Transverse colon (tissue), 4 donors: ENCODE results near the gene TSPAN13. TPM values are rescaled to one million over a fixed set of nuclear protein-coding genes. Genes with fewer than 3 reads are reported as not detected.

ENCODE experiments used
- DNase-seq: peaks from one replicate; pipeline ENCODE4 v3.0.0-alpha.2; 2019
- H3K27ac ChIP-seq, 4 donors: fragments of 200-600 bp; sonication (generic); 2 replicates each; pipeline ENCODE4 v1.5.1; 2016 to 2018; ENCODE audit warnings: inconsistent platforms in 4 of 4
- H3K27me3 ChIP-seq: fragments of 200-600 bp; sonication (generic); 2 replicates; pipeline ENCODE4 v1.5.1; 2017; ENCODE audit warnings: inconsistent platforms
- H3K36me3 ChIP-seq, 4 donors: fragments of 200-600 bp; sonication (generic); 2 replicates each; pipeline ENCODE4 v1.5.1; 2017 to 2019; ENCODE audit warnings: inconsistent platforms in 4 of 4
- H3K4me1 ChIP-seq, 4 donors: fragments of 200-600 bp; sonication (generic); 2 replicates each; pipeline ENCODE4 v1.5.1; 2017 to 2020; ENCODE audit warnings: inconsistent platforms in 4 of 4
- H3K4me3 ChIP-seq, 4 donors: fragments of 200-600 bp; sonication (generic); 1 replicate in 1 of 4; 2 replicates in 3 of 4; pipeline versions ENCODE4 v1.5.1 to v1.6.1; 2017 to 2019; ENCODE audit warnings: inconsistent platforms in 4 of 4
- H3K9me3 ChIP-seq, 2 donors: fragments of 200-600 bp; sonication (generic); 2 replicates each; pipeline ENCODE4 v1.5.1; 2017 to 2019; ENCODE audit warnings: inconsistent platforms in 2 of 2
- EP300 ChIP-seq: sonication (generic); formaldehyde crosslinking; IDR thresholded peaks from one replicate; pipeline ENCODE4 v1.6.1; 2017; ENCODE audit warnings: antibody characterized with exemption, low read depth
- POLR2A ChIP-seq: fragments of 450-650 bp; IDR thresholded peaks from one replicate; pipeline ENCODE4 v1.6.1; 2016; ENCODE audit warnings: antibody characterized with exemption, mild to moderate bottlenecking, moderate library complexity
- POLR2AphosphoS5 ChIP-seq, 3 donors: sonication (generic); formaldehyde crosslinking; IDR thresholded peaks; one replicate each; pipeline ENCODE4 v1.6.1; 2016; ENCODE audit warnings: antibody characterized with exemption in 3 of 3
- WGBS, 2 donors: methylation state at CpG; one replicate each; pipeline ENCODE4 v1.1.5; 2018; ENCODE audit warnings: low coverage in 1 of 2; 5-methylcytosine and 5-hydroxymethylcytosine counted together
- in situ Hi-C, 4 donors: fragments of 200-750 bp; cut with MboI; loops; one replicate each; pipeline versions ENCODE4 v1.15.0 to v1.15.1; 2017; ENCODE audit warnings: low sequenced_read_pairs in 3 of 4, low pct_ligation_motif_present in 1 of 4, low pct_unique_long_range_greater_than_20kb in 1 of 4
- intact Hi-C: fragments of 100-400 bp; cut with DNase I; formaldehyde crosslinking; loops from one replicate; pipeline ENCODE4 v1.15.1; 2023; ENCODE audit warnings: low total_unique reads
- total RNA-seq, 4 donors: library from RNA; depleted of rRNA; stranded (reverse); fragments of >200 nt; gene quantifications; one replicate each; pipeline ENCODE4 v1.1.0, GENCODE V29; 2016
- TF ChIP-seq, protein P1 (sequence below), 5 experiments: fragments of 200-600 bp in 3 of 5; fragments of 450-650 bp in 2 of 5; sonication (generic) in 3 of 5; IDR thresholded peaks; 1 replicate in 2 of 5; 2 replicates in 3 of 5; pipeline ENCODE4 v1.5.1; 2016 to 2017; ENCODE audit warnings: antibody characterized with exemption in 5 of 5, inconsistent platforms in 3 of 5, mild to moderate bottlenecking in 2 of 5, moderate library complexity in 1 of 5

TSPAN13 gene
- total RNA-seq, 4 donors from 2014 or later, result 6.8 to 44.4 (median 21.4) TPM

DNA sequence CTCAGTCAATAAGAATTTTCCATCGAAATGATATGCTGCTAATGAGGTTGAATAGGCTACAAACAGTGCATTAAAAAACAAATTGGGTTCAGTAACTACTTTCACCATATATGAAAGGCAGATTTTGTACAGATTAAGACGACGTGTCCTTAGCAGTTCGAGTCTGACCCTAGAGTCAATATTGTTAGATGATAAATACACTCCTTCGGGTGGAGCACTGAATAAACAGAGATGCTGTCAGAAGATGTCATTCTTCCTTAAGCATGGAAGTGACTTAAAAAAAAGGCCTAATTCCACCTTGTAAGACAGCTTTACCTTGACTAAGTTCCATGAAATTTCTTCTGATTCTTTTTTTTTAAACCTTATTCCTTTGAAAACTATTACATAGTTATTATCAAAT is 57.0 kb downstream of the TSPAN13 start:
- TF ChIP-seq POLR2A (no peak), POLR2AphosphoS5 (IDR thresholded peaks at IDR 0.05) (no peak), EP300 (no peak)
- TF ChIP-seq, protein P1, sequence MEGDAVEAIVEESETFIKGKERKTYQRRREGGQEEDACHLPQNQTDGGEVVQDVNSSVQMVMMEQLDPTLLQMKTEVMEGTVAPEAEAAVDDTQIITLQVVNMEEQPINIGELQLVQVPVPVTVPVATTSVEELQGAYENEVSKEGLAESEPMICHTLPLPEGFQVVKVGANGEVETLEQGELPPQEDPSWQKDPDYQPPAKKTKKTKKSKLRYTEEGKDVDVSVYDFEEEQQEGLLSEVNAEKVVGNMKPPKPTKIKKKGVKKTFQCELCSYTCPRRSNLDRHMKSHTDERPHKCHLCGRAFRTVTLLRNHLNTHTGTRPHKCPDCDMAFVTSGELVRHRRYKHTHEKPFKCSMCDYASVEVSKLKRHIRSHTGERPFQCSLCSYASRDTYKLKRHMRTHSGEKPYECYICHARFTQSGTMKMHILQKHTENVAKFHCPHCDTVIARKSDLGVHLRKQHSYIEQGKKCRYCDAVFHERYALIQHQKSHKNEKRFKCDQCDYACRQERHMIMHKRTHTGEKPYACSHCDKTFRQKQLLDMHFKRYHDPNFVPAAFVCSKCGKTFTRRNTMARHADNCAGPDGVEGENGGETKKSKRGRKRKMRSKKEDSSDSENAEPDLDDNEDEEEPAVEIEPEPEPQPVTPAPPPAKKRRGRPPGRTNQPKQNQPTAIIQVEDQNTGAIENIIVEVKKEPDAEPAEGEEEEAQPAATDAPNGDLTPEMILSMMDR (IDR thresholded peaks at IDR 0.05), result no peak
- WGBS, 2 donors, result 48 to 50% methylated on average over 5 of the region's 5 CpGs
- in situ Hi-C loops, result no loop called here
- no peak overlapping the region for H3K4me3 ChIP-seq
- no peaks in the 10 kb centered on the region for H3K36me3 ChIP-seq
- H3K27me3 ChIP-seq, result no peaks in the 10 kb centered on the region
- intact Hi-C loops, result no loop called here
- no peak for DNase-seq
- peak overlapping the region; percentile 47 to 80 (median 76) for H3K27ac ChIP-seq
- H3K9me3 ChIP-seq, result no peaks in the 10 kb centered on the region
- peaks cover 0 to 69% (median 17%) of the 10 kb centered on the region in 4 donors for H3K4me1 ChIP-seq

DNA sequence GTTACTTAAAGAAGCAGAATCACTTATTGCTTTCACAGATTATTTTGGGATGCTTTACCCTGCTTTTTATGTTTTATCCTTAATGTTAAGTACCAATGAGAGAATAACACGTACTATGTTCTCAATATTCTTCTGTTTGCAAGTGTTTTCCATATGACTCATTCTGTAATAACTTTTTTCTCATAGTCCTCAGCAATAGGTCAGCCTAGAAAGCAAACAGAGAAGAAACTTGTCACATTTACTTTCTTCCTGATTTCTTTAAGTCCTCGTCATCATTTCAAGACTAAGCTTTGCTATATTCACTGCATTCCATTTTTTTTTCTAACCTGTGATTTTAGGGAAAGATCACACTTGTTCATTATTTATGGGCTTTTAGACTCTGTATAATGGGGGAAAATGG is 58.0 kb downstream of the TSPAN13 start:
- no peak overlapping the region for H3K4me3 ChIP-seq
- H3K36me3 ChIP-seq, result no peaks in the 10 kb centered on the region
- H3K27me3 ChIP-seq, result no peaks in the 10 kb centered on the region
- no peak for DNase-seq
- WGBS, 2 donors, result 26 to 38% methylated on average over 2 of the region's 2 CpGs
- no peak for TF ChIP-seq POLR2A
- peak in 1 of 3 donors; percentile 14 for TF ChIP-seq POLR2AphosphoS5 (IDR thresholded peaks at IDR 0.05)
- no peaks in the 10 kb centered on the region for H3K9me3 ChIP-seq
- H3K27ac ChIP-seq, result peak overlapping the region; percentile 47 to 80 (median 76)
- peaks cover 0 to 71% (median 17%) of the 10 kb centered on the region in 4 donors for H3K4me1 ChIP-seq
- in situ Hi-C loops (no loop called here), intact Hi-C loops (no loop called here)

DNA sequence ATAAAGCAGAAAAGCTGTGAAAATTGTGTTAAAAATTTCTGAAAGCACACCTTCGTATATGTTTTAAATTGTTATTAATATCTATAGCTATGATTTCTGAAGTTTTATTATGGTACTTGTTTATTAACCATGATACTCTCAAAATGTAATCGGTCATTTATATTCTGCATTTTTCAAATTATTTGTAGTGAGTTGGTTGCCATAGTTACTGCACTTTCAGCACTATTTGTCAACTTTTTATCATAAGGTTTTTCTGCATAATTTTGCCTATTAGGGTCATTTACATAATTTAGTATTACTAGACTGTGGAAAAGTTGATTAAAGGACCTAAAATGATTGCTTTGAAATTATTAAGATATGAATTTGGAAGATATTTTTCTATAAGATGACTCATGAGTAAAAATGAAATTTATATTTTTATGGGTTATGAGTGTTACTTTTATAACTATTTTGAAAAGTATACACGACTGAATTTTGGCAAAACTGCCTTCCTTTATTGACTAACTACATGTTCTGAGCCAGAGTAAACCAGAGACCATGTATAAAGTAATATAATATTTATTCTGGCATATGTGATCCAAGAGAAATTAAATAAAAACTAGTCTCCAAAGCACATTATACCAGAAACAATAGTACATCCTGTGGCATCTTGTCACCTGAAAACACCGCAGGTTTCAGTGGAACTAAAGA is 59.1 kb downstream of the TSPAN13 start:
- TF ChIP-seq POLR2A (no peak), POLR2AphosphoS5 (IDR thresholded peaks at IDR 0.05) (no peak), EP300 (no peak)
- TF ChIP-seq, protein P1 (IDR thresholded peaks at IDR 0.05), result no peak
- H3K9me3 ChIP-seq, result no peaks in the 10 kb centered on the region
- H3K27me3 ChIP-seq, result no peaks in the 10 kb centered on the region
- in situ Hi-C loops, result no loop called here
- intact Hi-C loops, result no loop called here
- no peaks in the 10 kb centered on the region for H3K36me3 ChIP-seq
- H3K4me1 ChIP-seq, result peaks cover 0 to 82% (median 23%) of the 10 kb centered on the region in 4 donors
- H3K27ac ChIP-seq, result peak overlapping the region; percentile 47 to 80 (median 76)
- DNase-seq, result no peak
- no peak overlapping the region for H3K4me3 ChIP-seq
- 61 to 66% methylated on average over 4 of the region's 4 CpGs for WGBS, 2 donors

DNA sequence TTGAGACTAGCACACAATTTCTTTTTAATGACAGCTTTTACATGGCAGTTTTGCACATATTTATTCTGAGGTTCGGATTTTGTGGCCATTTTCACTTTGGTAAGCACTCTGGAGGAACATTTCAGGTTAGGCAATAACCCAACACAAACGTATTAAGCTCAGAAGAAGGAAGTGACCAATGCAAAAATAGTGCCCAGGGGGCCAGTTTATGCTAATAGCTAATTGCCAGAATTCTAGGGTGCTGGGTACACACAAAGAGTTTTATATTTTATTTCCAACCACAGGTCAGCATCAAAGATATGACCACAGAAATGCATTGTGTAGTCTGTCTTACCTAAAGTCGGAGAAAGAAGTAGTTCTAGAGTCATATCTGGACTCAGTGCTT is 59.7 kb downstream of the TSPAN13 start:
- TF ChIP-seq EP300 (no peak), POLR2AphosphoS5 (IDR thresholded peaks at IDR 0.05) (no peak), POLR2A (no peak)
- TF ChIP-seq, protein P1 (IDR thresholded peaks at IDR 0.05), result no peak
- DNase-seq, result no peak
- H3K4me3 ChIP-seq, result no peak overlapping the region
- 47 to 70% methylated on average over 2 to 3 of the region's 3 CpGs for WGBS, 2 donors
- H3K27me3 ChIP-seq, result no peaks in the 10 kb centered on the region
- in situ Hi-C loops (no loop called here), intact Hi-C loops (no loop called here)
- H3K9me3 ChIP-seq, result no peaks in the 10 kb centered on the region
- peak overlapping the region; percentile 47 to 80 (median 76) for H3K27ac ChIP-seq
- no peaks in the 10 kb centered on the region for H3K36me3 ChIP-seq
- peaks cover 0 to 88% (median 27%) of the 10 kb centered on the region in 4 donors for H3K4me1 ChIP-seq
